NCI-H345 treated with DMSO at 0.1 percent for 48 hours (cell line): ENCODE results near the gene ADARB1.
A peak's percentile ranks its signal among the peaks of the same experiment; 100 is the strongest.

Source experiments
- DNase-seq: peaks from one replicate; lab custom pipeline; 2025; ENCODE audit not compliant: unreplicated experiment; lab: John Stamatoyannopoulos, UW

ADARB1 gene

GRCh38 chr21:45112371-45112770 is 38.0 kb downstream of the ADARB1 start:
- DNase-seq, result no peak

DNA sequence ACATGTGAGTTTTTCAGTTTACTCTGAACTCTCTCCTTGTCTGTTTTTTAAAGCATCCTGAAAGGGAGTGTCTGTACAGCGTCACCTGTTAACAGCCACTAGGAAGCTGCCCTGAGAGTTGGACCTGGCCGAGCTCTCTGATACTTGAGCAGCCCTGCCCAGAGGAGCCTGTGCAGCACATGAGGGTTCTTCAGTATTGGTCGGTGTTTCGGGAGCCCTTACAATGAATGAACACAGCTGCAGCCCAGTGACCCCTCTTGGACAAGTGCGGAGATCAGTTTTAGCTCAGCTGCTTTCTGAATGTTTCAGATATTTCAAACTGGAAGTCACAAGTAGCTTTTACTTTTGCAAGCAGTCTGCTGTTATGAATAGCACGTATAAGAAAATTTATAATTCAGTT is 39.2 kb downstream of the ADARB1 start:
- no peak for DNase-seq

GRCh38 chr21:45114072-45114471 is 39.7 kb downstream of the ADARB1 start:
- no peak for DNase-seq

- DNase-seq, result no peak
These were observed 40.1 kb downstream of the ADARB1 start for GRCh38 chr21:45114475-45114874.

DNA sequence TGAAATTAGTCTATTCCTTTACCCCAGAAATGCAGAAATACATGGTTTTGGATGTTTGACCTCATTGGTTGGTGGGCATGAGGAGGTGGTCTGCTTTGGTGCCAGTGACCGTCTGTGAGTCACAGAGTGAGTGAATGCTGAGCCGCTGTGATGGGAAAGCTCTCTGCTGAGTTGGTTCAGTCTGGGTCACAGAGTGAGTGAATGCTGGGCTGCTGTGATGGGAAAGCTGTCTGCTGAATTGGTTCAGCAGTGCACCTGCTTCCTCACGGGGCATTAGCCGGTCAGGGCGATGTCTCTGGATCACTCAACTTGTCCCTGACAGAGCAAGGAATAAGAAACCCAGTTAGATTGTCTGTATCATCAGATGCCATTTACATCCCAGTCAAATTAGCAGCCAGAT is 40.8 kb downstream of the ADARB1 start:
- no peak for DNase-seq

GRCh38 chr21:45116066-45116465 is 41.7 kb downstream of the ADARB1 start:
- DNase-seq, result no peak

DNA sequence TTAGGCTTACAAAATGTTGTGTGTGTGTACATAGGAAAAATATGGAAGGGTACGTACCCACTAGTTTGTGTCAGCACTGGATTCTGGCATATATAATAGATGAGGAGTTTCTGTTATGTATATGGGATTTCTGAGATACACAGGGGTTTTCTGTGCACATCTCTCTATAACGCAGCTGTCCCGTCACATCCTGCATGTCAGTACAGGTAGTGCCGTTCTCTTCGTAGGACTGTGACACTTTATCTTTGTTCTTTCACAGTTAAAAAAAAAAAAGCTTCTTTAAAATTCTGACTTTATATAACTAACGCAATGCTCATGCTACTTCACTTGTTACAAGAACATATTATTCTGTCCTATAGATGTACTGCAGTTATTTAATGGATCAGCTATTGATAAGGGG is 42.9 kb downstream of the ADARB1 start:
- no peak for DNase-seq

GRCh38 chr21:45118099-45118498 is 43.7 kb downstream of the ADARB1 start:
- DNase-seq, result no peak

GRCh38 chr21:45119812-45120211 is 45.4 kb downstream of the ADARB1 start:
- no peak for DNase-seq

GRCh38 chr21:45120975-45121374 is 46.6 kb downstream of the ADARB1 start:
- DNase-seq, result no peak

DNA sequence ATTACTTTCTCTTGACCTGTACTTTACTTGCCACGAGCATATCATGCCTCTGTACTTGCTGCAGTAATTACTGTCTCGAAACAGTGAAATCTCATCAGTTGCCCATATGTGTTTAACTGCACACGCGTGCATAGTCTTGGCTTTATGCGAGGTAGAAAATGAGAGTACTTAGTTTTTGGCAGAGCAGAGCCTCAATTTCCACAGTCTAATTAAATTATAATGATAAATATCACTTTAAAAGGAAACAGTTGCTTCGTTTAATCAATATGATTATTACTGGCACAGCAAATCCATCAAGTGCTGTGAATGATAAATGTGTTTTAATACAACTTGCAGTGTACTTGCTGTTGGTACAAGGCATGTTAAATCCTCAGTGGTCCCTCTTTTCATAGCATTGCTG is 47.6 kb downstream of the ADARB1 start:
- DNase-seq, result no peak

DNA sequence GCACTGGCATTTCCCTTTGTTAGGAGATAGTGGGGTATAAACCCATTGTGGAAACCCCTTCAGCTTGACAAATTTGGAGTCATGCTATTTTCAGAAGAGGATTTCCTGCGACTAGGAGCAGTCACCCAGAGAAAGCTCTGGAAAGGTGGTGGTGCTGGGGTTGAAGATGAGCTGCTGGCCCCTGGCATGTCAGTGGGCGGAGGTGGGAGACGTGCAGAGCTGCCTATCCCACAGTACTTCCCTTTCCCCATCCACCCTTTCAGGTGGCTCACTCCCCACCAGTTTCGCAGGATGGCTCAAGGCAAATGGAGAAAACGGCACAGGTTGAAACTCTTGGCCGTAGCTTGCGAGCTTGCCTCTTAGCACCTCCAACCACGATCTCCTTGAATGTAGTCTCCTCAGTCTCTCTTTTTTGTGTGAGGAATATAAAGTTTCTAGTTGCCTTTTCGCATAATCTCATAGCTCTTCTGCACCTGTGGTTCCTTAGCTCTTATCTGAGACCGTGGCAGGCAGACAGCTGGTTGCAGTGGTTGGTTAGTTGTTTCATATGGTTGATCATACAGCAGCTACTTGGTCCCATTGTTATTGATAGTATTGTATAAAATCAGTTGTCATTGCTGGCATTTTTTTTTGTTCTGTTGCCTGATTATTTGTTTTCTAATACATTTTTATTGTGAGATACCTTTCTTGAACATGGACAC is 48.2 kb downstream of the ADARB1 start:
- no peak for DNase-seq

DNA sequence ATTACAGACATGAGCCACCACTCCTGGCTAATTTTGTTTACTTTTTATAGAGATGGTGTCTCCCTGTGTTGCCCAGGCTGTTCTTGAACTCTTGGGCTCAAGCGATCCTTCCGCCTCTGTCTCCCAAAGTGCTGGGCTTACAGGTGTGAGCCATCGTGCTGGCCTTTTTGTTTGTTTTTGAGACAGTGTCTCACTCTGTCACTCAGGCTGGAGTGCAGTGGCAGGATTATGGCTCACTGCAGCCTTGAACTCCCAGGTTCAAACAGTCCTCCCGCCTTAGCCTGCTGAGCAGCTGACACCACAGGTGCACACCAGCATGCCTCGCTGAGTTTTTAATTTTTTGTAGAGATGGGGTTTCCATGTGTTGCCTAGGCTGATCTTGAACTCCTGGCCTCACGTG is 49.1 kb downstream of the ADARB1 start:
- no peak for DNase-seq

GRCh38 chr21:45124596-45124995 is 50.2 kb downstream of the ADARB1 start:
- no peak for DNase-seq

GRCh38 chr21:45125357-45125756 is 51.0 kb downstream of the ADARB1 start:
- DNase-seq, result no peak

DNA sequence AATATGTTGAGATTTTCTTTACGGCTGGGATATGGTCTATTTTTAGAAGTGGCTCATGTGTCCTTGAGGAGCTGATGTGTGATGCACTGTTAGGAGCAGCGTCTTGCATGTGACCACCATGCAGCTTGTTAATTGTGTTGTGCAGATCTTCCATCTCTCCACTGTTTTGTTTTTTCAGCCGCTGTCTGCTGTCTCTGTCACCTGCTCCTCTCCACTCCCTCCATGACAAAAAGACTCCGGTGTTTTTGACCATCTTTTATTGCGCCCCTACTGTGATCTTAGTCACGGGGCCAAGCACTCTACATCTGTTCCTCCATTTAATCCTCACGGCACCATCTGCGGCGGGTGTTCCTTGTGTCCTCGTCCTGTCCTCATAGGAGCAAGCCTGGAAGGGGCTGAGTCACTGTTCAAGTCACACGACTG is 51.8 kb downstream of the ADARB1 start:
- DNase-seq, result peak; percentile 76

- no peak for DNase-seq
These were observed 52.6 kb downstream of the ADARB1 start for GRCh38 chr21:45126983-45127382.

GRCh38 chr21:45127937-45128336 is 53.6 kb downstream of the ADARB1 start:
- no peak for DNase-seq

GRCh38 chr21:45128613-45129188 is 54.3 kb downstream of the ADARB1 start:
- DNase-seq, result peak; percentile 73

DNA sequence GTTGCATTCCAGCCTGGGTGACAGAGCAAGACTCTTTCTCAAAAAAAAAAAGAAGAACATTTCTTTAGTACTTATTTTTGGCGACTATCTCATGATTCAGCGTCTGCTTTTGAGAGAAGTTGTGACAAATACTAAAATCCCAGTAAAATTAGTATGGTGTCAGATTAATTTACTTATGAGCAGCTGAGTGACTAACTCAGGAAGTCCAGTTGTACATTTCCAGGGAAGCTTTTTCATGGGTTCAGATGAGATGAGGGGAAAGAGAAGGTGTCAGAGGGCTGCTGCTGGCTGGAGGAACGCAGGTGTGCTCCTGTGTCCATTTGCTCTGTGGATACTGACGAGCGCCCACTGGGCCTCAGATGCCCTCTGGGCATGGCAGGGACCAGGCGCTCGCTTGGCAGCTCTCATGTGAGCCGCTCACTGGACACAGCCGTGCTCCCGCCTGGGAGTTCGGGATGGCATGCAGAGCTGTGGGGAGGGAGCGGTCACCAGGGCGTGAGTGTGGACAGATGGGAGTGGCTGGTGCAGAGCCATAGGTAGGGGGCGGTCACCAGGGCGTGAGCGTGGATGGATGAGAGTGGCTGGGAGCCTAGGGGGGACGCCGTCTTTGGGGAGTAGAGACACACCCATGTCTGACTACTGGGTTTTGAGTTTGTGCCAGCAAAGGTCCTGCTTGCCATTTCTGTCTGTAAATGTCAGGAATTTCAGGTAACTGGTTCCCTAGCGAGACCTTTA is 55.0 kb downstream of the ADARB1 start:
- DNase-seq, result no peak

GRCh38 chr21:45130324-45130774 is 56.0 kb downstream of the ADARB1 start:
- no peak for DNase-seq

DNA sequence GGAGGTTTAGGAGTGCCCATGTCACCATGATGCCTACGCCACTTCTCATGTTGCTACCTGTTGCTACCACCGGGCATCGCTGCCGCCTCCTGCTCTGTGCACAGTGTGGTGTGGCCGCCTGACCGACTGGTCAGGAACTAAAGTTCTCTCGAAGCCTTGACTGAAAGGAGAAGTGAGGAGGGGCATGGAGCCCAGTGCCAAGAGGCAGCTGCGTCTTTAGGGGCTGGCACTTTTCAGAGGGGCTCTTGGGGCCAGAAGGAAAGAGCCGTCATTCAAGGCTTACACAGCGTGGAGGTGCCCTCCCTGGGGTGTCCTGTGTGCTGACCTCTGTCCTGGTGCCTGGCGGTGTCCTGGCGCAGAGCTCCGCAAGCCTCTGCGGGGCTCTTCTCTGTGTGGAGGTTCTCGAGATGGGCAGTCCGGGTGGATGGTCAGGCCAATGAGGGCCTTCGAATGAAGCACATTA is 57.2 kb downstream of the ADARB1 start:
- no peak for DNase-seq
